HK-2 (cell line): ENCODE data around the gene EXOC3L2.

Experiments
- DNase-seq: peaks from one replicate; pipeline ENCODE4 v3.0.0-alpha.2; 2018; ENCODE audit not compliant: unreplicated experiment

The EXOC3L2 gene

GRCh38 chr19:45218911-45219743, 26.1 kb downstream of the EXOC3L2 start:
- DNase-seq, result no peak

GRCh38 chr19:45218426-45218825, 26.8 kb downstream of the EXOC3L2 start:
- no peak for DNase-seq

- DNase-seq, result no peak
Observed at GRCh38 chr19:45217957-45218334, 27.3 kb downstream of the EXOC3L2 start.

DNA sequence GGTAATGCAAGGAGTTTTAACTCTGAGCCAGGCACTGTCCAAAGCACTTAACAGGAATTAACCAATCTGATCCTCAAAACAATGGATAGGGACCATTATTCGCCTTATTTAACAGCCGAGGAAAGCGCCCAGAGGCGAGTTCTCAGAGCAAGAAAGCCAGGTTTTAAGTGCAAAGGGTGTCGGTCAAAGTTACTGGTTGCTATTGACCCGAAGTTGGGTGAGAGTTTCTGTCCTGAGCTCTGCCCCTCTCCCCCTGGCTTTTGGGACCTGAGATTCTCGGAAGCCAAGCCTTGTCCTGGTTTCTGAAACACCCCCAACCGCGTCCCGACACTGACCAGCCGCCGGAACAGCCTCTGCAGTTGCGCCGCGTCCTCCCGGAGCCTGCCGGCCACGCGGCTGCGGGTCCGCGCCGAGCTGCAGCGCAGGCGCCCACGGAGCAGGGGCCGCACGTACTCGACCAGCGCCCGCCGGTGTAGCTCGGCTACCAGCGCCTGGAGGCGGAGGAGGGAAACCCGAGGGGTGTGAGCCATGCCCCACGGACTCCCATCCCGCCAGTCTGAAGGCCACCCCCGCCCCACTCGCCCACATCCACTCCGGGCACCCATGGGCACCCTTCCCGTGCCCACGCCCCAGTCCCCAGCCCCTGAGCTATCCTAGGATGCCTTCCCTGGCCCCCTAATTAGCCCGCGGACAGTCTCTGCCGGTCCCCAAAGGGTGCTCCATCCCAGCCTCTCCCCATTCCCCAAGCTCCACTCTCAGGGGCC, 27.8 kb downstream of the EXOC3L2 start:
- DNase-seq, result no peak

DNA sequence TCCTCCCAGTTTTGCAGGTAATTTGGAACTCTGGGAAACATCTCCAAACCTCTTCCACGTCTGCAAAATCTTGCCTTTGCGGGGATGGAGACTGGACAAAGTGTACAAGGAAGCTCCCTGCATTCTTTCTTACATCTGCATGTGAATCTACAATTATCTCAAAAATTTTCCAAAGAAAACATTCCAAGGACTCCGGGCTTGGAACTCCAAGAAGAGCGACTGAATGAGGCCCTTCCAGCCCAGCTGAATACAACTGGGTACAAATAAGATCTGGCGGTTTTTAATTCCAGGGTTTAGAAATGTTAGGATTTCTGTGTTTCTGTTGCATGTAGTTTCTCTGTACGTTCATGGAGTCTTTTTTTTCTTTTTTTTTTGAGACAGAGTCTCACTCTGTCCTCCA, 28.5 kb downstream of the EXOC3L2 start:
- DNase-seq, result no peak

- DNase-seq, result peak; percentile 37
Observed at GRCh38 chr19:45215391-45216191, 29.6 kb downstream of the EXOC3L2 start.

DNA sequence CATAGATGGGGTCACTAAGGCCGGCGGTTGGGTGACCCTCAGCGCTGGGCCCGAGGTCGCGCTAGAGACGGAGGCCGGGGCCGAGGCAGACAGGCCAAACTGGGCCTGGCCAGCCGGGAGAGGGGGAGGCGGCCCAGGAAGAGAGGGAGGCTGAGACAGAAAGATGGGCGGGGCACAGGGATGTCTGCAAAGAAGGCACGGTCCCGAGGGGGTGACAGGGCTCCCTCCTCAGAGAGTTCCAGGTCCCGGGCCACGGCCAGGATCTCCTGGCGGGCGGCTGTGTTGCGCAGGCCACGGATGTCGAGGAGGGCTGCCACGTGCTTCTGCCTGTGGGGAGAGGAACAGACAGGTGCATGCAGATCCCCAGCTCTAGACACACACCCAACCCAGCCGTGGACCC, 32.2 kb downstream of the EXOC3L2 start:
- DNase-seq, result no peak

- DNase-seq, result no peak
Observed at GRCh38 chr19:45211751-45212381, 33.3 kb downstream of the EXOC3L2 start.

DNA sequence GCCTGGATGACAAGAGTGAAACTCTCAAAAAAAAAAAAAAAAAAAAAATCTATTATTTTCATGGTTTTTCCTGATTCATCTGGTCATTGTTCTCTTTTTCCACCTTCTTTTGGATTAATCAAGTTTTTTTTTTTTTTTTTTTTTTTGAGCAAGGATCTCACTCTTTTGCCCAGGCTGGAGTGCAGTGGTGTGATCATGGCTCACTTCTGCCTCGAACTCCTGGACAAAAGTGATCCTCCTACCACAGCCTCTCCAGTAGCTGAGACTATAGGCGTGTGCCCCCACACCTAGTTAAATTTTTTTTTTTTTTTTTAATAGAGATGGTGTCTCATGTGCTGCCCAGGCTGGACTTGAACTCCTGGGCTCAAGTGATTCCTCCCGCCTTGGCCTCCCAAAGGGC, 38.9 kb downstream of the EXOC3L2 start:
- no peak for DNase-seq

DNA sequence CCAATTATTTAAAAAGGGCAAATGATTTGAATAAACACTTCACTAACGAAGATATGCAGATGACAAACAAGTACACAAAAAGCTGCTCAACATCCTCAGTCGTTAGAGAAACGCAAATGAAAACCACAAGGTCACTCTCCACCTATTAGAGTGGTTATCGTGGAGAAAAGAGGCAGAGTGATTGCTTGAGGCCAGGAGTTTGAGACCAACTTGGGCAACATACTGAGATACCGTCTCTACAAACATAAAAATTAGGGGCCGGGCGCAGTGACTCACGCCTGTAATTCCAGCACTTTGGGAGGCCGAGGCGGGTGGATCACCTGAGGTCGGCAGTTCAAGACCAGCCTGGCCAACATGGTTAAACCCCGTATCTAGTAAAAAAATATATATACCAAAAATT, 39.4 kb downstream of the EXOC3L2 start:
- no peak for DNase-seq

DNA sequence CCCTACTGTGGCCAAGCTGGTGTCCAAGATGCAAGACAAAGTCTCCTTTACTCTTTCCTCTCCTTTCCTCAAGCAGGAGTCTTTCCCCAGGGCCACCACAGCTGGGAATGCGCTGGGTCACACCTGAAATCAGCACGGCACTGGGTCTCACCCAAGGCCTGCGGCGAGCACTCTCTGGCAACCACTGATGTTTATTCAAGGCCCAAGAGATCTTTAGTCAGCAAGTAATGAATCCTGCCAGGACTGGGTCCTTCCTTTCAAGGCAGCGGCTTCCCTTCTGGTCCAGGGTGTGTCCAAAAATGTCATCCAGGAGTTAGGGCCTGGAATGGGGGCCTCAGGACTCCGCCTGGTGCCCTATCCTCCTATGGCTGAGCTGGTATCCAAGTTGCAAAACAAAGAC, 42.6 kb downstream of the EXOC3L2 start:
- DNase-seq, result no peak

- DNase-seq, result no peak
Observed at GRCh38 chr19:45200568-45200967, 44.6 kb downstream of the EXOC3L2 start.

DNA sequence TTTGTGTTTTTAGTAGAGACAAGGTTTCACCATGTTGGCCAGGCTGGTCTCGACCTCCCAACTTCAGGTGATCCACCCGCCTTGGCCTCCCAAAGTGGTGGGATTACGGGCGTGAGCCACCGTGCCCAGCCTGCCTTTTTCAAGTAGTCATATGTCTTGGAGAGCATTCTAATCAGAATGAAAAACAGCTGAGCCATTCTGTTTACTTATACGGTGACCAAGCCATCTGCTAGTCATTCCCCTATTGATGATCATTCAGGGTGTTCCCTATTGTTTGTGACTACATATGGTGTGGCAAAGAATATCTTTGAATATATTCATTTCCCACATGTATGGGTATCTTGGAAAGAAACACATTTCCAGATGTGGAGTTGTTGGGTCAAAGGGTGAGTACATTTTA, 49.4 kb downstream of the EXOC3L2 start:
- no peak for DNase-seq

DNA sequence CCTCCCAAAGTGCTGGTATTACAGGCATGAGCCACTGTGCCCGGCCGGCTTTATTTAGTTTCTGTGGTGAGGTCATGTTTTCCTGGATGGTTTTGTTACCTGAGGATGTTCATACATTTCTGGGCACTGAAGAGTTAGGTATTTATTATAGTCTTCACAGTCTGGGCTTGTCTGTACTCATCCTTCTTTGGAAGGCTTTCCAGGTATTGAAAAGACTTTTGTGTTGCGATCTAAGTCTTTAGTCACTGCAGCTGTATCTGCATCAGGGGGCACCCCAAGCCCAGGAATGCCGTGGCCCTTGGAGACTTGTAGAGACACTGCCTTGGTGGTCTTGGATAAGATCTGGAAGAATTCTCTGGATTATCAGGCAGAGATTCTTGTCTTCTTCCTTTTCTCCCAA, 53.8 kb downstream of the EXOC3L2 start:
- DNase-seq, result no peak

- no peak for DNase-seq
Observed at GRCh38 chr19:45189971-45190370, 55.2 kb downstream of the EXOC3L2 start.

DNA sequence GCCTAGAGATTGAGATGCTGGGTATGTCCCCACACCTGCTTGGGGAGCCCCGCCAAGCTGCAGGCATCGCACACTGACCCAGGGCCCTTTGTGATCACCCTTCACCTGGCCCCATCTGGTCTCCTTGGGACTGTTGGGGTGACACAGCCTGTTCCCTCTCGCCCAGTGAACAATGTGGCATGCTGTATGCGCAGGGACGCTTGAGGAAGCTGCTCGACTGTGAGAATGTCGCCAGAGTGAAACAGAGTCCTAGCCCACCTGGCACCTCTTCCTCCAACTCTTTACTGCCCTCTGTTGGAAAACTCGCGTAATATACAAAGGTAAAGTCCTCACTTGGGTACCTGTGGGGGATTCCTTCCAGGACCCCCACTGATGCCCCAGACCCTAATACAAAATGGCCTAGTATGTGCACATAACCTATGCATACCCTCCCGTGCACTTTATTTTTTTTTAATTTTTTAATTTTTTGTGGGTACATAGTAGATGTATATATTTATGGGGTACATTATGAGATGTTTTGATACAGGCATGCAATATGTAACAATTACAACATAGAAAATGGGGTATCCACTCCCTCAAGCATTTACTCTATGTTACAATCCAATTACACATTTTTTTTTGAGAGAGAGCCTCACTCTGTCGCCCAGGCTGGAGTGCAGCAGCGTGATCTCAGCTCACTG, 57.6 kb downstream of the EXOC3L2 start:
- DNase-seq, result no peak

- DNase-seq, result no peak
Observed at GRCh38 chr19:45186509-45187334, 58.5 kb downstream of the EXOC3L2 start.

DNA sequence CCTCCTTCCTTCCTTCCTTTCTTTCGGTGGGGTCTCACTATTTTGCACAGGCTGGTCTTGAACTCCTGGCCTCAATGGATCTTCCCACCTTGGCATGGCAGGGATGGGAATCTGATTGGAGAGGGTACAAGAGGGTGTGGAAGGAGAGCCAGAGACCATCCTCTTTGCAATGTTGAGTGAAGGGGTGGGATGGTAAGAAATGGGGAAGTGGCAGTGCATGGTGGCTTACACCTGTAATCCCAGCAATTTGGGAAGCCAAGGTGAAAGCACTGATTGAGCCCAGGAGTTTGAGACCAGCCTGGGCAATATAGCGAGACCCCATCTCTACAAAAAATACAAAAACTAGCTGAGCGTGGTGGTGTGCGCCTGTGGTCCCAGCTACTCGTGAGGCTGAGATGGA, 61.1 kb downstream of the EXOC3L2 start:
- DNase-seq, result no peak

DNA sequence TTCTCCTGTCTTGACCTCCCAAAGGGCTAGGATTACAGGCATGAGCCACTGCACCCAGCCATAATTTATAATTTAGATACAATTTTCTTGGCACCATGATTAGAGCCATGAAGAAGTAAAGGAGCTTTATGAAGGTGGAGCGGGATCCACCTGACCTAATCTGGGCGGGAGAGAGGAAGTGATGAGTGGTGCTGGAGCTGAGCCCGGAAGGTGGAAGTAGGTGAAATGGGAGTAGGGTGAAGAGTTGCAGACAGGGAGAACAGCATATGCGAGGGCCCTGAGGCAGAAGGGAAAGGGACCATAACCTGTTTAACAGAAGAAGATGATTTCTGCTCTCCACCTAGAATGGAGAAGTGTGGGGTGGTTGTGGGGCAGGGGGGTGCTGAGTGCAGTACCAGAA, 62.4 kb downstream of the EXOC3L2 start:
- DNase-seq, result no peak

DNA sequence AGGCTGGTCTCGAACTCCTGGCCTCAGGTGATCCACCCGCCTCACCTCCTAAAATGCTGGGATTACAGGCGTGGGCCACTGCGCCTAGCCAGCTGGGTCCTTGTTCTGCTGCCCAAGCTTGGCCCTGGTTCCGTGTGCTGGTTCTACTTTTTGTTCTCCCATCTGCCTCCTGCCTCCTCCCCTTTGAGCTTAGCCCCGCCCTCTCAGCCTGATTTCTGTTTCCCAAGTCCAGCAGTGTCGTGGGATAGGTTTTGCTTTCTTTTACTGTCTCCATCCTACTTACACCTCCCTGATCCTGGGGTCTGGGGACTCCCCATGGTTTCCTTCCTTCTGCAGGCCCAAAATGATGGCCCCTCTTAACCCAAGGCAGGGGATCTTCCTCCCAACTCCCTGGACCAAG, 64.3 kb downstream of the EXOC3L2 start:
- DNase-seq, result no peak
